ENCODE results near the gene POU6F2. TPM values are rescaled to one million over a fixed set of nuclear protein-coding genes. Genes with fewer than 3 reads are reported as not detected.

POU6F2 gene
- total RNA-seq, 1 experiment from 2014 or later, result not detected

- POLR2A ChIA-PET, result no interaction called here
- TF ChIP-seq, protein P1, sequence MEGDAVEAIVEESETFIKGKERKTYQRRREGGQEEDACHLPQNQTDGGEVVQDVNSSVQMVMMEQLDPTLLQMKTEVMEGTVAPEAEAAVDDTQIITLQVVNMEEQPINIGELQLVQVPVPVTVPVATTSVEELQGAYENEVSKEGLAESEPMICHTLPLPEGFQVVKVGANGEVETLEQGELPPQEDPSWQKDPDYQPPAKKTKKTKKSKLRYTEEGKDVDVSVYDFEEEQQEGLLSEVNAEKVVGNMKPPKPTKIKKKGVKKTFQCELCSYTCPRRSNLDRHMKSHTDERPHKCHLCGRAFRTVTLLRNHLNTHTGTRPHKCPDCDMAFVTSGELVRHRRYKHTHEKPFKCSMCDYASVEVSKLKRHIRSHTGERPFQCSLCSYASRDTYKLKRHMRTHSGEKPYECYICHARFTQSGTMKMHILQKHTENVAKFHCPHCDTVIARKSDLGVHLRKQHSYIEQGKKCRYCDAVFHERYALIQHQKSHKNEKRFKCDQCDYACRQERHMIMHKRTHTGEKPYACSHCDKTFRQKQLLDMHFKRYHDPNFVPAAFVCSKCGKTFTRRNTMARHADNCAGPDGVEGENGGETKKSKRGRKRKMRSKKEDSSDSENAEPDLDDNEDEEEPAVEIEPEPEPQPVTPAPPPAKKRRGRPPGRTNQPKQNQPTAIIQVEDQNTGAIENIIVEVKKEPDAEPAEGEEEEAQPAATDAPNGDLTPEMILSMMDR (IDR thresholded peaks at IDR 0.05), result no peak
- TF ChIP-seq SIN3A (IDR thresholded peaks at IDR 0.05; ENCODE audit: borderline replicate concordance, insufficient read depth, low read depth, low read length) (no peak), TCF7L2 (IDR thresholded peaks at IDR 0.05; ENCODE audit: low read depth, low read length) (no peak), POLR2AphosphoS5 (IDR thresholded peaks at IDR 0.05; ENCODE audit: low read depth, low read length) (no peak)
- TF ChIP-seq, protein P2, sequence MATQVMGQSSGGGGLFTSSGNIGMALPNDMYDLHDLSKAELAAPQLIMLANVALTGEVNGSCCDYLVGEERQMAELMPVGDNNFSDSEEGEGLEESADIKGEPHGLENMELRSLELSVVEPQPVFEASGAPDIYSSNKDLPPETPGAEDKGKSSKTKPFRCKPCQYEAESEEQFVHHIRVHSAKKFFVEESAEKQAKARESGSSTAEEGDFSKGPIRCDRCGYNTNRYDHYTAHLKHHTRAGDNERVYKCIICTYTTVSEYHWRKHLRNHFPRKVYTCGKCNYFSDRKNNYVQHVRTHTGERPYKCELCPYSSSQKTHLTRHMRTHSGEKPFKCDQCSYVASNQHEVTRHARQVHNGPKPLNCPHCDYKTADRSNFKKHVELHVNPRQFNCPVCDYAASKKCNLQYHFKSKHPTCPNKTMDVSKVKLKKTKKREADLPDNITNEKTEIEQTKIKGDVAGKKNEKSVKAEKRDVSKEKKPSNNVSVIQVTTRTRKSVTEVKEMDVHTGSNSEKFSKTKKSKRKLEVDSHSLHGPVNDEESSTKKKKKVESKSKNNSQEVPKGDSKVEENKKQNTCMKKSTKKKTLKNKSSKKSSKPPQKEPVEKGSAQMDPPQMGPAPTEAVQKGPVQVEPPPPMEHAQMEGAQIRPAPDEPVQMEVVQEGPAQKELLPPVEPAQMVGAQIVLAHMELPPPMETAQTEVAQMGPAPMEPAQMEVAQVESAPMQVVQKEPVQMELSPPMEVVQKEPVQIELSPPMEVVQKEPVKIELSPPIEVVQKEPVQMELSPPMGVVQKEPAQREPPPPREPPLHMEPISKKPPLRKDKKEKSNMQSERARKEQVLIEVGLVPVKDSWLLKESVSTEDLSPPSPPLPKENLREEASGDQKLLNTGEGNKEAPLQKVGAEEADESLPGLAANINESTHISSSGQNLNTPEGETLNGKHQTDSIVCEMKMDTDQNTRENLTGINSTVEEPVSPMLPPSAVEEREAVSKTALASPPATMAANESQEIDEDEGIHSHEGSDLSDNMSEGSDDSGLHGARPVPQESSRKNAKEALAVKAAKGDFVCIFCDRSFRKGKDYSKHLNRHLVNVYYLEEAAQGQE (IDR thresholded peaks at IDR 0.05; ENCODE audit: insufficient read depth in 1 of 2, low read depth in 2 of 2, low read length in 1 of 2), result no peak
- no peaks in the 10 kb centered on the region for H3K27me3 ChIP-seq (ENCODE audit: control insufficient read depth, insufficient read depth, low read length)
- CTCF ChIA-PET, result no interaction called here
- BruUV-seq (replicated peaks), result no TSS peak
- H3K27ac ChIP-seq (ENCODE audit: low read length), result no peak overlapping the region
- in situ Hi-C loops (cut with HindIII; ENCODE audit: low pct_unique_long_range_greater_than_20kb, low sequenced_read_pairs), result no loop called here
- no peak overlapping the region for H3K4me3 ChIP-seq (ENCODE audit: low read depth in 2 of 2, low read length in 2 of 2)
- ATAC-seq (no peak), DNase-seq (ENCODE audit: low read depth, low spot score) (no peak)
- intact Hi-C loops (cut with micrococcal nuclease; ENCODE audit: unreplicated experiment), result no loop called here
- H3K36me3 ChIP-seq (ENCODE audit: control insufficient read depth, insufficient read depth, low read length), result no peaks in the 10 kb centered on the region
- H3K4me1 ChIP-seq (ENCODE audit: control insufficient read depth, insufficient read depth, low read length), result no peaks in the 10 kb centered on the region
- H3K9me3 ChIP-seq (ENCODE audit: control insufficient read depth, insufficient read depth, low read depth, low read length), result no peaks in the 10 kb centered on the region
These were observed 124.5 kb downstream of the POU6F2 start for GRCh38 chr7:39102234-39102633.

DNA sequence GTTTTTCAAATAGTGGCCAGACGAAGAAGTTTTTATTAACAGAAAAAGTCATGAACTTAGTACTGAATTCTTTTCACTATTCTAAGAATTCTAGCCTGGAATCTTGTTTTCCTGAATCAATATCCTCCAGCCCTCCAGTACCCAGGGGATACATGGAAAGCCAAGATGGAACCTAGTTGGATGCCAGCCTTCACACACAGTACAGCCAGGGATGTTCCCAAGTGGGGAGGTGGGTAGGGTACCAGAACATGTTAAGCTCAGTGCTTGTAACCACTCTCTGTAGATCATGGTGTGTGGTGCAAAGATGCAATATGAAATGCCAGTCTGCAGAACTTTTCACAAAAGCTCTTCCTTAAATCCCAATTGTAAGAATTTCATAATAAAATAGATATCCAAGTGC is 128.0 kb downstream of the POU6F2 start:
- Histone ChIP-seq H3K27ac (ENCODE audit: low read length) (no peak overlapping the region), H3K4me3 (ENCODE audit: low read depth in 2 of 2, low read length in 2 of 2) (no peak overlapping the region), H3K4me1 (ENCODE audit: control insufficient read depth, insufficient read depth, low read length) (no peaks in the 10 kb centered on the region), H3K36me3 (ENCODE audit: control insufficient read depth, insufficient read depth, low read length) (no peaks in the 10 kb centered on the region), H3K27me3 (ENCODE audit: control insufficient read depth, insufficient read depth, low read length) (no peaks in the 10 kb centered on the region), H3K9me3 (ENCODE audit: control insufficient read depth, insufficient read depth, low read depth, low read length) (no peaks in the 10 kb centered on the region)
- DNase-seq (ENCODE audit: low read depth, low spot score) (no peak), ATAC-seq (no peak)
- POLR2A ChIA-PET, result no interaction called here
- TF ChIP-seq, protein P2 (IDR thresholded peaks at IDR 0.05; ENCODE audit: insufficient read depth in 1 of 2, low read depth in 2 of 2, low read length in 1 of 2), result no peak
- in situ Hi-C loops (cut with HindIII; ENCODE audit: low pct_unique_long_range_greater_than_20kb, low sequenced_read_pairs), result no loop called here
- CTCF ChIA-PET, result no interaction called here
- no TSS peak for BruUV-seq (replicated peaks)
- intact Hi-C loops (cut with micrococcal nuclease; ENCODE audit: unreplicated experiment), result no loop called here
